Psoas muscle (tissue), 8 donors: ENCODE results near the gene CARMIL3. TPM values are rescaled to one million over a fixed set of nuclear protein-coding genes. Genes with fewer than 3 reads are reported as not detected.

ENCODE experiments used
- ATAC-seq, 4 donors: fragments of 200-7000 bp; cut with Tn5 transposase; one replicate each; pipeline ENCODE4 v1.9.1; 2020; ENCODE audit warnings: moderate library complexity in 3 of 4, mild to moderate bottlenecking in 2 of 4
- DNase-seq, 2 donors: peaks; one replicate each; pipeline ENCODE4 v3.0.0-alpha.2; 2020
- H3K27ac ChIP-seq: fragments of 200-600 bp; one replicate; pipeline ENCODE4 v1.8.0; 2022
- H3K27me3 ChIP-seq, 3 donors: fragments of 200-600 bp in 1 of 3; one replicate each; pipeline versions ENCODE4 v1.6.1 to v1.8.0; 2013 to 2022; ENCODE audit warnings: low read length in 2 of 3, mild to moderate bottlenecking in 2 of 3, moderate library complexity in 1 of 3; ENCODE audit not compliant: insufficient read depth in 3 of 3
- H3K36me3 ChIP-seq, 2 donors: fragments of 200-600 bp in 1 of 2; one replicate each; pipeline versions ENCODE4 v1.6.1 to v1.8.0; 2013 to 2022; ENCODE audit warnings: low read depth in 1 of 2, mild to moderate bottlenecking in 1 of 2, moderate library complexity in 1 of 2; ENCODE audit not compliant: insufficient read depth in 1 of 2
- H3K4me1 ChIP-seq: fragments of 200-600 bp; one replicate; pipeline ENCODE4 v1.8.0; 2022
- H3K4me3 ChIP-seq: fragments of 200-600 bp; one replicate; pipeline ENCODE4 v1.8.0; 2022; ENCODE audit warnings: mild to moderate bottlenecking
- H3K9me3 ChIP-seq: fragments of 200-600 bp; one replicate; pipeline ENCODE4 v1.8.0; 2022
- CTCF ChIP-seq: fragments of 200-600 bp; IDR thresholded peaks from one replicate; pipeline ENCODE4 v1.8.0; 2022; ENCODE audit warnings: antibody characterized with exemption
- WGBS, 3 donors: extraction: QIAGEN DNeasy Blood & Tissue Kit; methylation state at CpG; one replicate each; pipeline versions ENCODE4 v1.1.6 to v1.1.7; 2013; 5-methylcytosine and 5-hydroxymethylcytosine counted together
- intact Hi-C, 2 donors: fragments of 100-400 bp; cut with DNase I; formaldehyde crosslinking; loops; one replicate each; pipeline versions ENCODE4 v1.11.0 to v1.14.2; 2022
- polyA plus RNA-seq, 3 donors: library from polyadenylated mRNA; stranded (reverse); fragments of 200-250 nt; gene quantifications; one replicate each; pipeline ENCODE4 v1.2.3, GENCODE V29; 2013
- total RNA-seq, 4 donors: library from RNA; stranded (reverse); fragmentation: NEBNext Ultra II Directional in 2 of 4; extraction: Animal tissue kit (Norgen Biotek cat#: 25700) in 2 of 4; gene quantifications; one replicate each; pipeline versions ENCODE4 v1.2.1 to v1.2.4, GENCODE V29; 2021 to 2023
- donor health status: healthy with polysubstance abuse.
- donor health status: DM: no; HTN: no; CAD: no; lungs with moderate emphysema.
- donor health status: Bipolar disorder and iron deficiency.
- donor health status: healthy.
- donor health status: DM: yes; HTN: yes; CAD: no.
- donor health status: DM: no; HTN: no; CAD: no.
- donor health status: DM: no; HTN: no; CAD: no.
- donor health status: DM: yes; HTN: yes; CAD: no.

Gene CARMIL3
- total and polyA plus RNA-seq, 7 donors = 0.04 to 0.19 (median 0.08) TPM; not detected in 2

DNA sequence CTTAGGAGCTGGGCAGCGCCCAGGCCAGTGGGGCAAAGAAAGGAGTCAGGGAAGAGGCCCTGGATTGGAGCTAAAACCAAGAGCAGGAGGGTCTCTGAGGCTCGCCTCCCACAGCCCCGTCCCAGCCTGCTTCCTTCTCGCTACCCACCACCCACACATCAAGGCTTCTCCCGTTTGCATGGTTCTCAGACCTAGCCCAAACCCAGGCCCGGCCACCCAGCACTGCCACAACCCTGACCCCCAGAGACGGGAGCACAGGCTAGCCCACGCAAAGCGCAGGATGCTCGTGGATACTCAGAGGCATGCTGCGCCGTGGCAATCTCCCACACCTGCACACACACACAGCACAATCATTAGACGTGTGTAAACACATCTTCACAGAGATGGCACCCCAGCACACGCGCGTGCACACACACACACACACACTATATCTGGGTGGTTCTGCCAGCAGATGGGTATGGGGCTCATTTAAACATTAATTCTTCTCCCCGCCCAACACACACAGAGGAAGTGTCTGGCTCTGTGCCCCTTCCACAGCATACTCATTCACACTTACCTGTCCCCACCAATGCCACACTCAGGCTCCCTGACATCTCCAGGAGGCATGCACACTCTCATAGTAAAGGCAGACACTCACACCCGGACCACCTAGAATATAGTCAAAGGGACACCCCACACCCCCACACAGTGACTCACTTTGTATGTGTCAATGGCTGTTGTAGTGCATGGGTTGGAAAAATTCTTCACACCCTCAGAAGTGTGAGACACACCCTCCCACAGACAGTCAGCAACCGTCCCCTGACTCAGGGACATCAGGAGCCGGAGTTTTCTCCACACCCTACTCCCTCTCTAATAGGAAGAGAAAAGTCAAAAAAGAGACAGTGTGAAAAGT is 1.1 kb downstream of the CARMIL3 start:
- TF ChIP-seq CTCF = no peak
- Histone ChIP-seq H3K4me1 (peaks cover 10% of the 10 kb centered on the region), H3K27ac (no peak overlapping the region), H3K9me3 (no peaks in the 10 kb centered on the region), H3K27me3 (peaks cover 0 to 41% (median 0%) of the 10 kb centered on the region in 3 donors), H3K4me3 (peak overlapping the region; percentile 66), H3K36me3 (no peaks in the 10 kb centered on the region)
- 49 to 53% (median 51%) methylated on average over 19 to 20 of the region's 20 CpGs for WGBS, 3 donors
- intact Hi-C loops = no loop called here
- ATAC-seq = no peak
- no peak for DNase-seq

- no peak for ATAC-seq
- Histone ChIP-seq H3K27me3 (peaks cover 0 to 41% (median 0%) of the 10 kb centered on the region in 3 donors), H3K4me1 (peaks cover 10% of the 10 kb centered on the region), H3K27ac (no peak overlapping the region), H3K9me3 (no peaks in the 10 kb centered on the region), H3K36me3 (no peaks in the 10 kb centered on the region), H3K4me3 (no peak overlapping the region)
- 60 to 70% (median 69%) methylated on average over 10 of the region's 10 CpGs for WGBS, 3 donors
- intact Hi-C loops = no loop called here
- TF ChIP-seq CTCF = no peak
- DNase-seq = no peak
These were observed 1.9 kb downstream of the CARMIL3 start for GRCh38 chr14:24053548-24054323.

DNA sequence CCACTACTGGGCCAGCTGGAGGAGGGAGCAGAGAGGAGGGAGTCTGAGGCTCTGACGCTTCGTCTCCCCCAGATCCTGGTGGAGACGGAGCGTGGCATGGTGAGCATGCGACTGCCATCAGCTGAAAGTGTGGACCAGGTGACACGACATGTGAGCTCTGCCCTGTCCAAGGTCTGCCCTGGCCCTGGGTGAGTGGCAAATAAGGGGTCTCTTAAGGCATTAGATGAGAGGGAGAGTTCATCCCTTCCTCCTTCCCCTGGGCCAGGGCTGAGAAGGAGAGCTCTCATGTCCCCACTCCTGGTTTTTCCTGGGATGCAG is 2.5 kb downstream of the CARMIL3 start:
- no peak for DNase-seq
- no peak for ATAC-seq
- TF ChIP-seq CTCF = no peak
- Histone ChIP-seq H3K4me3 (no peak overlapping the region), H3K4me1 (peaks cover 10% of the 10 kb centered on the region), H3K9me3 (no peaks in the 10 kb centered on the region), H3K36me3 (no peaks in the 10 kb centered on the region), H3K27me3 (peaks cover 0 to 41% (median 0%) of the 10 kb centered on the region in 3 donors), H3K27ac (no peak overlapping the region)
- 74 to 90% (median 87%) methylated on average over 6 of the region's 6 CpGs for WGBS, 3 donors
- intact Hi-C loops = no loop called here

GRCh38 chr14:24054646-24055045 is 2.8 kb downstream of the CARMIL3 start:
- H3K27ac ChIP-seq = no peak overlapping the region
- DNase-seq = no peak
- TF ChIP-seq CTCF = no peak
- H3K36me3 ChIP-seq = no peaks in the 10 kb centered on the region
- intact Hi-C loops = loop anchor here in 1 of 2 donors (5.0 kb wide), 1 partner anchor 253 kb away; the partner anchor contains the start of gene CIDEB
- H3K9me3 ChIP-seq = no peaks in the 10 kb centered on the region
- H3K27me3 ChIP-seq = peaks cover 0 to 41% (median 0%) of the 10 kb centered on the region in 3 donors
- H3K4me3 ChIP-seq = no peak overlapping the region
- H3K4me1 ChIP-seq = peaks cover 10% of the 10 kb centered on the region
- 92 to 94% (median 94%) methylated on average over 9 of the region's 9 CpGs for WGBS, 3 donors
- ATAC-seq = no peak
